ENCODE results near the gene TMEM138.
A peak's percentile ranks its signal among the peaks of the same experiment; 100 is the strongest.

TMEM138 gene

GRCh38 chr11:61357894-61358239 is 4.3 kb upstream of the TMEM138 start:
- no peak for TF ChIP-seq ZNF274 (IDR thresholded peaks at IDR 0.05; ENCODE audit: low read depth, low read length)
- TF ChIP-seq SUZ12 (IDR thresholded peaks at IDR 0.05; ENCODE audit: extremely low read depth, insufficient read depth, insufficient read length) = no peak
- TF ChIP-seq YY1 (IDR thresholded peaks at IDR 0.05; ENCODE audit: insufficient read depth, insufficient read length) = no peak
- no peaks in the 10 kb centered on the region for H3K4me1 ChIP-seq (ENCODE audit: insufficient read depth, insufficient read length)
- peaks cover 18% of the 10 kb centered on the region for H3K36me3 ChIP-seq (ENCODE audit: insufficient read depth, insufficient read length, low read length)
- no peak for DNase-seq (ENCODE audit: low read depth, low spot score)
- no peak overlapping the region for H3K4me3 ChIP-seq (ENCODE audit: insufficient read length, low read depth)
- no peak overlapping the region for H3K9ac ChIP-seq (ENCODE audit: insufficient read length, low read depth)
- H3K9me3 ChIP-seq (ENCODE audit: insufficient read depth, low read length) = no peaks in the 10 kb centered on the region
- H3K27me3 ChIP-seq (ENCODE audit: insufficient read depth, insufficient read length) = no peaks in the 10 kb centered on the region

- no peak for DNase-seq (ENCODE audit: low read depth, low spot score)
- Histone ChIP-seq H3K36me3 (ENCODE audit: insufficient read depth, insufficient read length, low read length) (peaks cover 16% of the 10 kb centered on the region), H3K4me3 (ENCODE audit: insufficient read length, low read depth) (no peak overlapping the region), H3K9ac (ENCODE audit: insufficient read length, low read depth) (no peak overlapping the region), H3K4me1 (ENCODE audit: insufficient read depth, insufficient read length) (no peaks in the 10 kb centered on the region), H3K9me3 (ENCODE audit: insufficient read depth, low read length) (no peaks in the 10 kb centered on the region), H3K27me3 (ENCODE audit: insufficient read depth, insufficient read length) (no peaks in the 10 kb centered on the region)
- TF ChIP-seq ZNF274 (IDR thresholded peaks at IDR 0.05; ENCODE audit: low read depth, low read length) (no peak), SUZ12 (IDR thresholded peaks at IDR 0.05; ENCODE audit: extremely low read depth, insufficient read depth, insufficient read length) (no peak), YY1 (IDR thresholded peaks at IDR 0.05; ENCODE audit: insufficient read depth, insufficient read length) (no peak)
Observed at GRCh38 chr11:61358566-61358965, 3.6 kb upstream of the TMEM138 start.

GRCh38 chr11:61359516-61359915 is 2.7 kb upstream of the TMEM138 start:
- Histone ChIP-seq H3K9me3 (ENCODE audit: insufficient read depth, low read length) (no peaks in the 10 kb centered on the region), H3K9ac (ENCODE audit: insufficient read length, low read depth) (no peak overlapping the region), H3K4me3 (ENCODE audit: insufficient read length, low read depth) (no peak overlapping the region), H3K36me3 (ENCODE audit: insufficient read depth, insufficient read length, low read length) (peaks cover 18% of the 10 kb centered on the region), H3K4me1 (ENCODE audit: insufficient read depth, insufficient read length) (no peaks in the 10 kb centered on the region), H3K27me3 (ENCODE audit: insufficient read depth, insufficient read length) (no peaks in the 10 kb centered on the region)
- TF ChIP-seq YY1 (IDR thresholded peaks at IDR 0.05; ENCODE audit: insufficient read depth, insufficient read length) (no peak), ZNF274 (IDR thresholded peaks at IDR 0.05; ENCODE audit: low read depth, low read length) (no peak), SUZ12 (IDR thresholded peaks at IDR 0.05; ENCODE audit: extremely low read depth, insufficient read depth, insufficient read length) (no peak)
- no peak for DNase-seq (ENCODE audit: low read depth, low spot score)

- peak overlapping the region; percentile 98 for H3K9ac ChIP-seq (ENCODE audit: insufficient read length, low read depth)
- H3K9me3 ChIP-seq (ENCODE audit: insufficient read depth, low read length) = no peaks in the 10 kb centered on the region
- TF ChIP-seq ZNF274 (IDR thresholded peaks at IDR 0.05; ENCODE audit: low read depth, low read length) (no peak), YY1 (IDR thresholded peaks at IDR 0.05; ENCODE audit: insufficient read depth, insufficient read length) (no peak), SUZ12 (IDR thresholded peaks at IDR 0.05; ENCODE audit: extremely low read depth, insufficient read depth, insufficient read length) (no peak)
- no peak for DNase-seq (ENCODE audit: low read depth, low spot score)
- peaks cover 31% of the 10 kb centered on the region for H3K36me3 ChIP-seq (ENCODE audit: insufficient read depth, insufficient read length, low read length)
- peak overlapping the region; percentile 94 for H3K4me3 ChIP-seq (ENCODE audit: insufficient read length, low read depth)
- H3K4me1 ChIP-seq (ENCODE audit: insufficient read depth, insufficient read length) = no peaks in the 10 kb centered on the region
- H3K27me3 ChIP-seq (ENCODE audit: insufficient read depth, insufficient read length) = no peaks in the 10 kb centered on the region
Observed at GRCh38 chr11:61361237-61361740, 885 bp upstream of the TMEM138 start.

- Histone ChIP-seq H3K27me3 (ENCODE audit: insufficient read depth, insufficient read length) (no peaks in the 10 kb centered on the region), H3K4me1 (ENCODE audit: insufficient read depth, insufficient read length) (no peaks in the 10 kb centered on the region), H3K9me3 (ENCODE audit: insufficient read depth, low read length) (no peaks in the 10 kb centered on the region), H3K9ac (ENCODE audit: insufficient read length, low read depth) (peak overlapping the region; percentile 98), H3K36me3 (ENCODE audit: insufficient read depth, insufficient read length, low read length) (peaks cover 42% of the 10 kb centered on the region), H3K4me3 (ENCODE audit: insufficient read length, low read depth) (peak overlapping the region; percentile 94)
- no peak for TF ChIP-seq YY1 (IDR thresholded peaks at IDR 0.05; ENCODE audit: insufficient read depth, insufficient read length)
- TF ChIP-seq ZNF274 (IDR thresholded peaks at IDR 0.05; ENCODE audit: low read depth, low read length) = no peak
- no peak for TF ChIP-seq SUZ12 (IDR thresholded peaks at IDR 0.05; ENCODE audit: extremely low read depth, insufficient read depth, insufficient read length)
- DNase-seq (ENCODE audit: low read depth, low spot score) = no peak
Observed at GRCh38 chr11:61362542-61362875, 335 bp downstream of the TMEM138 start.

GRCh38 chr11:61364012-61364675 is 2.0 kb downstream of the TMEM138 start:
- Histone ChIP-seq H3K9ac (ENCODE audit: insufficient read length, low read depth) (no peak overlapping the region), H3K36me3 (ENCODE audit: insufficient read depth, insufficient read length, low read length) (peaks cover 54% of the 10 kb centered on the region)

GRCh38 chr11:61367406-61367805 is 5.2 kb downstream of the TMEM138 start:
- H3K27me3 ChIP-seq (ENCODE audit: insufficient read depth, insufficient read length) = no peaks in the 10 kb centered on the region
- no peaks in the 10 kb centered on the region for H3K4me1 ChIP-seq (ENCODE audit: insufficient read depth, insufficient read length)
- DNase-seq (ENCODE audit: low read depth, low spot score) = no peak
- H3K36me3 ChIP-seq (ENCODE audit: insufficient read depth, insufficient read length, low read length) = peaks cover 76% of the 10 kb centered on the region
- no peak overlapping the region for H3K4me3 ChIP-seq (ENCODE audit: insufficient read length, low read depth)
- H3K9ac ChIP-seq (ENCODE audit: insufficient read length, low read depth) = no peak overlapping the region
- H3K9me3 ChIP-seq (ENCODE audit: insufficient read depth, low read length) = peaks cover 33% of the 10 kb centered on the region
- no peak for TF ChIP-seq ZNF274 (IDR thresholded peaks at IDR 0.05; ENCODE audit: low read depth, low read length)

More at GRCh38 chr11:61364012-61364675, 2.0 kb downstream of the TMEM138 start:
- no peak for DNase-seq (ENCODE audit: low read depth, low spot score)
- no peak for TF ChIP-seq YY1 (IDR thresholded peaks at IDR 0.05; ENCODE audit: insufficient read depth, insufficient read length)
- Histone ChIP-seq H3K9me3 (ENCODE audit: insufficient read depth, low read length) (0 out of 2 replicates have a peak, but pooled peaks cover under 1% of the 10 kb centered on the region), H3K27me3 (ENCODE audit: insufficient read depth, insufficient read length) (no peaks in the 10 kb centered on the region), H3K4me3 (ENCODE audit: insufficient read length, low read depth) (no peak overlapping the region), H3K4me1 (ENCODE audit: insufficient read depth, insufficient read length) (no peaks in the 10 kb centered on the region)

All from NT2/D1 (cell line).